VCaP (cell line): Measurements from ENCODE around the gene CHI3L1.

Experiments used
- H3K27ac ChIP-seq: fragments of 450-650 bp; 2 replicates; pipeline ENCODE4 v1.5.1; 2017
- TF ChIP-seq, protein P1 (sequence below): fragments of 450-650 bp; conservative IDR thresholded peaks from 2 replicates; pipeline ENCODE4 v1.5.1; 2017; ENCODE audit warnings: mild to moderate bottlenecking, moderate library complexity

Gene CHI3L1

DNA sequence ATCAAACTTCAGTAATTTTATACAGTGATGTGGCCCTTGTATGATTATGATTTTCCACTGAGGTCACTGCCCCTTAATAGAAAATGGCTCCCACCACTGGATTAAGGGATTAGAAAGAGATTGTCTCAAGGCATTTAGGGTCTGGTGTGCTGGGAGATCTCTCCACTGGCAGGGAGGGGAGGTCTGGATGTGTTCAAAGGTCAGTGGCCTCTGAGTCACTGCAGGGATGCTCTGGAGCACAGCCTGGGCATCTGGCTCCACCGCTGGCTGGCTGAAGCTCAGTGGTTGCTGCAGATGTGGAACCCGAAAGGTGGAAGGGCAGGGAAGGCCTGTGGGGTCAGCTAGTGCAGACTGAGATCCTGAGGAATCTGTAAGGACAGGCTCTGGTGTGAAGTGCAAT, 18.3 kb upstream of the CHI3L1 start:
- TF ChIP-seq, protein P1, sequence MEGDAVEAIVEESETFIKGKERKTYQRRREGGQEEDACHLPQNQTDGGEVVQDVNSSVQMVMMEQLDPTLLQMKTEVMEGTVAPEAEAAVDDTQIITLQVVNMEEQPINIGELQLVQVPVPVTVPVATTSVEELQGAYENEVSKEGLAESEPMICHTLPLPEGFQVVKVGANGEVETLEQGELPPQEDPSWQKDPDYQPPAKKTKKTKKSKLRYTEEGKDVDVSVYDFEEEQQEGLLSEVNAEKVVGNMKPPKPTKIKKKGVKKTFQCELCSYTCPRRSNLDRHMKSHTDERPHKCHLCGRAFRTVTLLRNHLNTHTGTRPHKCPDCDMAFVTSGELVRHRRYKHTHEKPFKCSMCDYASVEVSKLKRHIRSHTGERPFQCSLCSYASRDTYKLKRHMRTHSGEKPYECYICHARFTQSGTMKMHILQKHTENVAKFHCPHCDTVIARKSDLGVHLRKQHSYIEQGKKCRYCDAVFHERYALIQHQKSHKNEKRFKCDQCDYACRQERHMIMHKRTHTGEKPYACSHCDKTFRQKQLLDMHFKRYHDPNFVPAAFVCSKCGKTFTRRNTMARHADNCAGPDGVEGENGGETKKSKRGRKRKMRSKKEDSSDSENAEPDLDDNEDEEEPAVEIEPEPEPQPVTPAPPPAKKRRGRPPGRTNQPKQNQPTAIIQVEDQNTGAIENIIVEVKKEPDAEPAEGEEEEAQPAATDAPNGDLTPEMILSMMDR: no peak

DNA sequence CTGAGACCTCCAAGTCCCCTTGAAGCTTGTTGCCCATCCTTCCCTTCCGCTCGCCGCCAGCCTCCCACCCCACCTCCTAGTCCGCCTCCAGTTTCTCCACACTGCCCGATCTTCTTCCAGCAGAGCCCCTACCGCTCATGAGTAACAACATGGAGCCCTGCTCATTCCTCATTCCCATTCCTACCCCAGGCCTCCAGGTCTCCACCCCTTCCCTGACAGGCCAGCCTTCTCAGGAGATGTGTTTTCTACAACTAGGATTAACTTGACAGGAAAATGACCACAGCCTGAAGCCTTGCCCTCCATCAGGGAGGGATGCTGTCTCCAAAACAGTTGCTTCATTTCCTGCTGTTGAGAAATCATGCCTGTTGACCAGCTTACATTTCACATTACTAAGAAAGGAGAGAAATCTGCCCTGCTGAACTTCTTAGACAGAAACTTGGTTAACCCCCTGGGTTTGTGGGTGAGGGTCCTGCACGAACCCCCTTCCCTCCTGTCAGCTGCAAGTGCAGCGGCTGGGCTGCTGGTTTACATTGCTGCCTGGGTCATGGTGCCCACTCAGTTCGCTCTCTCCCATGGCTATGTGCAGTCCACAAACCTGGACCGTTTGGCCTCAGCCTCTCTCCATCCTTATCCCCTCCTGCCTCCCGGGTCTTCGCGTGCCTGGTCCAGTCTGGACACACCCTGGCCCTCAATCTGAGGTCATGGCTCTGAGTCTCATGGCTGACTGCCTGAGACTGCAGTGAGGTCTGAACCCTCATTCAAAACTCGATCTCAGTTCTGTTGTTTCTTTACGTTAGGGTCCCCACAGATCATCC, 16.1 kb upstream of the CHI3L1 start:
- no peak overlapping the region for H3K27ac ChIP-seq

More for the DNA sequence above, 18.3 kb upstream of the CHI3L1 start:
- H3K27ac ChIP-seq: no peak overlapping the region

DNA sequence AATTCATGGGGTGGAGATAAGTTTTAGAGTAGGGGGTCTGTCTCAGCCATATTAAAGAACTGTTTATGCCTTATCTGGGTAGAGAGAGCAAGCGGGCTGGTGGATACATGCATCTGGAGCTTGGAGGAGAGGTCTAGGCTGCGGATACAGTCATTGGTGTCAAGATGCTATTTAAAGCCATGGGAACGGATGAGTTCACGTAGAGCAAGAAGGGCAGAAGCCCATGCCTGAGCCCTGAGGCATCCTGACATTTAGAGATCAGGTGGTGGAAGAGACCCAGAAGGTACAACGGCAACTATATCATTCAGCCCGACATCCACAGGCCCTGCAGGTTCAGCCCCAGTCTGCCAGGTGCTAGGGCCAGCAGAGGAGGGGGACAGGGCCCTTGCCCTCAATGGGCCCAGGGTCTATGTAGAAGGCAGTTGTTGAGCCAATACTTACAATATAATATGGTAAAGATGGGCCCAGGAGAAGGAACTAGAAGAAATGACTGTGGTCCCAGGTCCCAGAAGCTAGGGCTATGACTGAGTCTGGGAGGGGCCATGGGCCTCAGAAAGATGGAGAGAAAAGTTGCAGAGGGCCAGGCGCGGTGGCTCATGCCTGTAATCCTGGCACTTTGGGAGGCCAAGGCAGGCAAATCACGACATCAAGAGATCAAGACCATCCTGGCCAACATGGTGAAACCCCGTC, 15.2 kb upstream of the CHI3L1 start:
- TF ChIP-seq, protein P1: no peak
- no peak overlapping the region for H3K27ac ChIP-seq

More for the DNA sequence above, 16.1 kb upstream of the CHI3L1 start:
- TF ChIP-seq, protein P1: no peak

DNA sequence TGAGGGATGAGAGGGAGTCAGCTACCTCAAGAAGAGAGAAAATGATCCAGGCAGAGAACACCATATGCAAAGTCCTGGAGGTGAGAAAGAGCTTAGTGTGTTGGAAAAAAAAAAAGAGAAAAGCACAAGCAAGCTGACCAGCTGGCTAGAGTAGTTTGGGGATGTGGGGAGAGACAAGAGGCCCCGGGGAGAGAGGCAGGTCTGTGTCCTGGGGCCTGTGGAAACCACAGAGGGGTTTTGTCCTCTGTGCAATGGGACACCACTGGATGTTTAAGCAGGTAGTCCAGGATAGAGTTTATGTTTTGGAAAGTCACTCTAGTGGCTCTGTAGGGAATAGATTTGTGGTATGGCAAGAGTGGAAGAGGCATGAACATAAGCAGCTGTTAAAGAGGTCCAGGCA, 14.4 kb upstream of the CHI3L1 start:
- H3K27ac ChIP-seq: no peak overlapping the region
- TF ChIP-seq, protein P1: no peak

DNA sequence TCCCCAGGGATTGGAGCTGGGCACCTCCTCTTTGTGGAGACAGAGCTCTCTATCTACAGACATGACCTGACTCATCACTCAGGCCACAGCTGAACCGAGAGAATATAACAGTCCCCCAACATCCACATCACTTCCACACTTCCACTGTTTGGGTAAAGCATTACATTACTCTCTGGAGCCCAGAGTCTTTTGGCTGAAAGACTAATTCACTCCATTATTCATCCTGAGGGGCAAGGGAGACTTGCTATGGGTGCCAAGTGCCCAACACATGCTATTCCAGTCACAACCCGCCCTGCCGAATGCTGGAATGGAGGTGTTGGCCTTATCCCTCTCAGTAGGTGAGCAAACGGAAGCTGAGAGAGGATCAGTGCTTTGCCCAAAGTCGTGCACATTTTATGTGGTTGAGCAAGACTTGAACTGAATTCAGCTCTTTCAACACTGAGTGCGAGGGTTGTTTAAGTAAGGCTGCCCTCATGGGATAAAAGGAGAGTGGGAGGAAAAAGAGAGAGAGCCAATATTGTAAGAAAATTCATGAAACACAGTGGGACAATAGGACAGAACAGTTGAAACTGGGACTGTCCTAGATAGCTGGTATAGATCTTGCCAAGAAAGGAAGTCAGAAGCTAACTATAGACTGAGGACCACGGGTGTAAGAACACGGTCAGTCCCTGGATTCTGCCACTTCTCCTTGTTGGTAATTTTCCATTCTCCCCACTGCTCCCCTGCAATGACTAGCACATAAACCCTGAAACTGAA, 13.5 kb upstream of the CHI3L1 start:
- no peak overlapping the region for H3K27ac ChIP-seq

DNA sequence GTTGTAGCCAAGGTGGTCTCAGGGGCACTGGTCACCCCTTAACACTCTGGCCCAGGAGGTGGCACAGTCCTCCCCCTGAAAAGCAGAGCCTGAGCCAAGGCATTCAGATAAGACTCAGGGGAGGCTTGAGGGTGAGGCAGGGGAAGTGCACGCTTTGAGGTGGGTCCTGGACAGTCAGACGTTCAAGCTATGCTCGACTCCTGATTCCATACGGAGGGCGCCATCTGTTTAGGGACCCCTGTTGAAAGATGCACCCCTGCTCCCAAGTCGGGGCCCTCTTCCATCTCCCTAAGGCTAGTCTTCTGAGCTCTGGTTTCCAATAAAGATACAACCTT, 12.9 kb upstream of the CHI3L1 start:
- H3K27ac ChIP-seq: no peak overlapping the region
- TF ChIP-seq, protein P1: no peak

More for the DNA sequence above, 13.5 kb upstream of the CHI3L1 start:
- TF ChIP-seq, protein P1: no peak

DNA sequence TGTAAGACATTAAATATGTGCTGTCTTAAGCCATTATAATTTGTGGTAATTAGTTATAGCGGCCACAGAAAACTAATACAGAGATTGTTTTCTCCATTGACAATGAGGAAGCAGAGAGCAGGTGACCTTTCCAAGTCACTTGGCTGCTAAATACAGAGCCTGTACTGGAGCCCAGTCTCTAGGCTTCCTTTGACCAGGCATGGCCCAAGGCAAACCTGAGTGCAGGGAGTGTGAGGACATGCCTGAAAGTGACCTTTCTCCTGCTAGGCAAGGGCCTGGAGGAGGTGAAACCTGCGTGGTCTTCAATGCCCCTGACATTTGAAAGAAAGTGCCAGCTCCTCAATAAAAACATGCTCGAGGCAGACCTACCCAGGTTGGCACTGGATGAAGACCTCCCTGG, 12.5 kb upstream of the CHI3L1 start:
- TF ChIP-seq, protein P1: no peak
- H3K27ac ChIP-seq: no peak overlapping the region
